IMR-90 (cell line): Measurements from ENCODE around the gene CBR1. TPM values are rescaled to one million over a fixed set of nuclear protein-coding genes. Genes with fewer than 3 reads are reported as not detected.
A peak's percentile ranks its signal among the peaks of the same experiment; 100 is the strongest.

Experiments
- ATAC-seq: fragments of 200-7000 bp; cut with Tn5 transposase; 2 replicates; pipeline ENCODE4 v1.9.1; 2020; ENCODE audit warnings: low read depth, mild to moderate bottlenecking, moderate library complexity
- BruUV-seq: library from RNA; stranded (reverse); fragments of 400-500 nt; replicated peaks from 2 replicates; lab custom pipeline; 2021; lab: Mats Ljungman, UMichigan
- CTCF ChIA-PET: fragments of 300-600 bp; formaldehyde crosslinking; extraction: SDS; loops from one replicate; lab custom pipeline; 2021; ENCODE audit warnings: antibody characterized with exemption; lab: Yijun Ruan, JAX
- POLR2A ChIA-PET: fragments of 300-600 bp; sonication (Branson Sonifier 250); formaldehyde crosslinking; loops from one replicate; lab custom pipeline; 2022; ENCODE audit warnings: antibody characterized with exemption; ENCODE audit not compliant: unreplicated experiment; lab: Charles Lee
- DNase-seq: peaks from one replicate; pipeline ENCODE4 v3.0.0; 2013
- H2AFZ ChIP-seq: replicated peaks from 2 replicates; pipeline ENCODE3; 2013; ENCODE audit warnings: low read length, mild to moderate bottlenecking; ENCODE audit not compliant: poor library complexity
- H2AK5ac ChIP-seq: 2 replicates; pipeline ENCODE4 v1.6.1; 2013; ENCODE audit warnings: low read depth, low read length, inconsistent platforms
- H2AK9ac ChIP-seq: replicated peaks from 2 replicates; pipeline ENCODE3; 2013; ENCODE audit warnings: mild to moderate bottlenecking, low read depth, low read length, moderate library complexity; ENCODE audit not compliant: poor library complexity
- H2BK120ac ChIP-seq: 2 replicates; pipeline ENCODE4 v1.6.1; 2013; ENCODE audit warnings: low read depth, low read length, inconsistent platforms
- H2BK15ac ChIP-seq: 3 replicates; pipeline ENCODE4 v1.6.1; 2013; ENCODE audit warnings: low read depth, low read length, inconsistent platforms
- H2BK20ac ChIP-seq: 2 replicates; pipeline ENCODE4 v1.6.1; 2013; ENCODE audit warnings: low read depth, mild to moderate bottlenecking, inconsistent platforms, low read length, moderate library complexity
- H2BK5ac ChIP-seq: 2 replicates; pipeline ENCODE4 v1.6.1; 2013; ENCODE audit warnings: mild to moderate bottlenecking, low read depth, low read length, inconsistent platforms; ENCODE audit not compliant: poor library complexity, severe bottlenecking
- H3K14ac ChIP-seq: replicated peaks from 2 replicates; pipeline ENCODE4 v1.6.1; 2013; ENCODE audit warnings: low read depth, low read length, inconsistent platforms
- H3K18ac ChIP-seq: 2 replicates; pipeline ENCODE4 v1.6.1; 2013; ENCODE audit warnings: low read depth, low read length, control low read depth
- H3K23ac ChIP-seq: 2 replicates; pipeline ENCODE4 v1.6.1; 2013; ENCODE audit warnings: low read depth, low read length, inconsistent platforms
- H3K27ac ChIP-seq: 2 replicates; pipeline ENCODE4 v1.5.1; 2013; ENCODE audit warnings: mild to moderate bottlenecking, control low read depth, low read length; ENCODE audit not compliant: insufficient read depth
- H3K27me3 ChIP-seq: 2 replicates; pipeline ENCODE4 v1.6.1; 2013; ENCODE audit warnings: low read length; ENCODE audit not compliant: control insufficient read depth, insufficient read depth
- H3K36me3 ChIP-seq: 2 replicates; pipeline ENCODE4 v1.6.1; 2013; ENCODE audit warnings: low read length, mixed read lengths; ENCODE audit not compliant: control insufficient read depth, insufficient read depth
- H3K4ac ChIP-seq: 2 replicates; pipeline ENCODE4 v1.6.1; 2013; ENCODE audit warnings: low read depth, low read length, inconsistent platforms
- H3K4me1 ChIP-seq: 2 replicates; pipeline ENCODE4 v1.6.1; 2013; ENCODE audit warnings: low read length, mixed read lengths; ENCODE audit not compliant: control insufficient read depth, insufficient read depth
- H3K4me2 ChIP-seq: 2 replicates; pipeline ENCODE4 v1.6.1; 2013; ENCODE audit warnings: low read depth, mild to moderate bottlenecking, control low read depth, low read length, moderate library complexity
- H3K4me3 ChIP-seq: 2 replicates; pipeline ENCODE4 v1.5.1; 2013; ENCODE audit warnings: low read depth, mild to moderate bottlenecking, control low read depth, low read length, moderate library complexity; ENCODE audit not compliant: insufficient read depth
- H3K56ac ChIP-seq: 2 replicates; pipeline ENCODE4 v1.6.1; 2013; ENCODE audit warnings: low read length, inconsistent platforms; ENCODE audit not compliant: insufficient read depth; ENCODE audit errors: extremely low read depth
- H3K79me1 ChIP-seq, 2 experiments: 2 replicates each; pipeline ENCODE4 v1.6.1; 2013; ENCODE audit warnings: low read length in 2 of 2, inconsistent platforms in 1 of 2, low read depth in 1 of 2
- H3K9ac ChIP-seq: 2 replicates; pipeline ENCODE4 v1.6.1; 2013; ENCODE audit warnings: low read depth, low read length, control low read depth
- H3K9me1 ChIP-seq: 2 replicates; pipeline ENCODE4 v1.6.1; 2013; ENCODE audit warnings: low read length, inconsistent platforms; ENCODE audit not compliant: insufficient read depth
- H3K9me3 ChIP-seq: 2 replicates; pipeline ENCODE4 v1.6.1; 2013; ENCODE audit warnings: low read length; ENCODE audit not compliant: control insufficient read depth, insufficient read depth
- H4K20me1 ChIP-seq: 2 replicates; pipeline ENCODE4 v1.6.1; 2013; ENCODE audit warnings: low read length, inconsistent platforms; ENCODE audit not compliant: insufficient read depth
- H4K5ac ChIP-seq: 2 replicates; pipeline ENCODE4 v1.6.1; 2013; ENCODE audit warnings: mild to moderate bottlenecking, low read depth, low read length, control low read depth
- H4K8ac ChIP-seq, 2 experiments: 2 replicates each; pipeline ENCODE4 v1.6.1; 2013; ENCODE audit warnings: low read depth in 2 of 2, low read length in 2 of 2, control low read depth in 1 of 2, inconsistent platforms in 1 of 2
- H4K91ac ChIP-seq: 2 replicates; pipeline ENCODE4 v1.6.1; 2013; ENCODE audit warnings: low read depth, low read length, inconsistent platforms; ENCODE audit not compliant: insufficient read depth
- BHLHE40 ChIP-seq: fragments of 150-350 bp; IDR thresholded peaks from 2 replicates; pipeline ENCODE4 v1.6.1; 2016; ENCODE audit warnings: mild to moderate bottlenecking, low read depth, low read length
- CEBPB ChIP-seq: IDR thresholded peaks from 2 replicates; pipeline ENCODE4 v1.6.1; 2012; ENCODE audit warnings: low read depth, low read length, improper control_type of control experiment
- CHD1 ChIP-seq: IDR thresholded peaks from 2 replicates; pipeline ENCODE4 v1.6.1; 2012; ENCODE audit warnings: low read depth, low read length, improper control_type of control experiment
- ELK1 ChIP-seq: fragments of 150-350 bp; IDR thresholded peaks from 2 replicates; pipeline ENCODE4 v1.6.1; 2016; ENCODE audit warnings: low read depth, mild to moderate bottlenecking, low read length, moderate library complexity, borderline replicate concordance
- FOS ChIP-seq: fragments of 150-350 bp; IDR thresholded peaks from 2 replicates; pipeline ENCODE4 v1.6.1; 2016; ENCODE audit warnings: low read depth, low read length
- MAFK ChIP-seq: IDR thresholded peaks from 2 replicates; pipeline ENCODE4 v1.6.1; 2012; ENCODE audit warnings: low read depth, low read length, improper control_type of control experiment
- MAZ ChIP-seq: IDR thresholded peaks from 2 replicates; pipeline ENCODE4 v1.6.1; 2012; ENCODE audit warnings: low read depth, mild to moderate bottlenecking, low read length, improper control_type of control experiment, moderate library complexity, borderline replicate concordance
- MXI1 ChIP-seq: IDR thresholded peaks from 2 replicates; pipeline ENCODE4 v1.6.1; 2012; ENCODE audit warnings: low read depth, mild to moderate bottlenecking, low read length, moderate library complexity, borderline replicate concordance
- NFE2L2 ChIP-seq: fragments of 150-350 bp; IDR thresholded peaks from 2 replicates; pipeline ENCODE4 v1.6.1; 2016; ENCODE audit warnings: low read depth, mild to moderate bottlenecking, low read length
- POLR2A ChIP-seq: IDR thresholded peaks from 2 replicates; pipeline ENCODE4 v1.6.1; 2012; ENCODE audit warnings: mild to moderate bottlenecking, low read depth, low read length
- RAD21 ChIP-seq: IDR thresholded peaks from 2 replicates; pipeline ENCODE4 v1.6.1; 2012; ENCODE audit warnings: low read length, improper control_type of control experiment
- RCOR1 ChIP-seq: IDR thresholded peaks from 2 replicates; pipeline ENCODE4 v1.6.1; 2012; ENCODE audit warnings: mild to moderate bottlenecking, low read length, improper control_type of control experiment; ENCODE audit not compliant: insufficient replicate concordance
- RFX5 ChIP-seq: IDR thresholded peaks from 2 replicates; pipeline ENCODE4 v1.8.0; 2012; ENCODE audit warnings: low read depth, mild to moderate bottlenecking, low read length, moderate library complexity
- SMC3 ChIP-seq: fragments of 150-350 bp; IDR thresholded peaks from 2 replicates; pipeline ENCODE4 v1.6.1; 2016; ENCODE audit warnings: low read depth, mild to moderate bottlenecking, antibody characterized with exemption, low read length, moderate library complexity
- WGBS, 2 experiments: methylation state at CpG; one replicate each; pipeline versions ENCODE4 v1.1.5 to v1.1.7; 2013; ENCODE audit warnings: missing lambda C conversion rate in 2 of 2; ENCODE audit not compliant: insufficient read length in 1 of 2; ENCODE audit errors: extremely low coverage in 2 of 2; 5-methylcytosine and 5-hydroxymethylcytosine counted together
- dilution Hi-C: fragments of 300-500 bp; cut with HindIII; formaldehyde crosslinking; loops from one replicate; pipeline ENCODE4 v1.14.3; 2018; ENCODE audit warnings: low sequenced_read_pairs; ENCODE audit not compliant: unreplicated experiment
- in situ Hi-C: fragments of 300-500 bp; cut with MboI; formaldehyde crosslinking; loops from 3 replicates; pipeline ENCODE4 v1.14.3; 2019; ENCODE audit warnings: low sequenced_read_pairs, inconsistent platforms, mixed read lengths
- intact Hi-C: fragments of 100-400 bp; cut with micrococcal nuclease; formaldehyde crosslinking; loops from 2 replicates; pipeline ENCODE4 v1.10.0; 2022
- polyA plus RNA-seq, 3 experiments: library from polyadenylated mRNA; depleted of rRNA; stranded (reverse); fragments of >200 nt; gene quantifications; 2 replicates each; pipeline ENCODE4 v1.2.3, GENCODE V29; 2012; ENCODE audit warnings: low replicate concordance in 1 of 3
- total RNA-seq: library from RNA; depleted of rRNA; stranded (reverse); fragments of >200 nt; gene quantifications from 2 replicates; pipeline ENCODE4 v1.2.3, GENCODE V29; 2012
- TF ChIP-seq, protein P1 (sequence below): conservative IDR thresholded peaks from 2 replicates; pipeline ENCODE4 v1.5.1; 2012; ENCODE audit warnings: mild to moderate bottlenecking, low read depth, low read length, improper control_type of control experiment
- TF ChIP-seq, protein P2 (sequence below): fragments of 150-350 bp; IDR thresholded peaks from 2 replicates; pipeline ENCODE4 v1.6.1; 2017; ENCODE audit warnings: mild to moderate bottlenecking, antibody characterized with exemption, low read length, low read depth

Gene CBR1
- total and polyA plus RNA-seq, 2 of the 4 experiments (the other 2 are of a cell fraction): 122 to 222 TPM

DNA sequence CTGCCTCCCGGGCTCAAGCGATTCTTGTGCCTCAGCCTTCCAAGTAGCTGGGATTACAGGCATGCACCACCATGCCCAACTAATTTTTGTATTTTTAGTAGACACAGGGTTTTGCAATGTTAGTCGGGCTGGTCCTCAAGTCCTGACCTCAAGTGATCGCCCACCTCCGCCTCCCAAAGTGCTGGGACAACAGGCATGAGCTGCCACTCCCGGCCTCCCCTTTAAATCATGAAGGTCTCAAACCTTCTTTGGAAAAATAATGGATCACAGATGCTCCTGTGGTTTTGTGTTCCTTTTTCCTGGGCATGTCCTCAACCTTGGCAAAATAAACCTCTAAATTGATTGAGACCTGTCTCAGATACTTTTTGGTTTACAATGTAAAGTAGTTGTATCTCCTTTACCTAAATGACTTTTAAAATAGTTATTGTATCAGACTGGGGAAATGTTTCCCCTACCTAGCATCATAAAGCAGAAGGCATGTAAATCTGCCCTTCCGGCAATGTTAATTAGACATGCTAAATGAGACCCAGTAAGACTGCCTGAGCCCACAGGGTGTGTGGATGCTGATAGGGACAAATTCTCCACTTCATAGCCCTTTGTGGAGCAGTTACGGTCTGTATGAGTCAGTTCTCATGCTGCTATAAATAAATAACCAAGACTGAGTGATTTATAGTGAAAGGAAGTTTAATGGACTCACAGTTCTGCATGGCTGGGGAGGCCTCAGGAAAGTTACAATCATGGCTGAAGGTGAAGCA is 27.8 kb downstream of the CBR1 start:
- no peak overlapping the region for H4K91ac ChIP-seq

More for the DNA sequence above, 27.8 kb downstream of the CBR1 start:
- no peak overlapping the region for H3K4ac ChIP-seq
- in situ Hi-C loops: no loop called here
- H3K27ac ChIP-seq: no peak overlapping the region
- WGBS, 2 experiments: no CpG with 5 or more reads among the region's 8 CpGs
- H2BK20ac ChIP-seq: no peak overlapping the region
- H3K4me2 ChIP-seq: no peak overlapping the region
- H3K9me3 ChIP-seq: peaks cover 11% of the 10 kb centered on the region
- no peaks in the 10 kb centered on the region for H3K9me1 ChIP-seq
- no peak overlapping the region for H3K23ac ChIP-seq
- CTCF ChIA-PET: no interaction called here
- H4K20me1 ChIP-seq: no peaks in the 10 kb centered on the region
- no peak overlapping the region for H2BK15ac ChIP-seq
- no peak overlapping the region for H2BK5ac ChIP-seq
- no peak overlapping the region for H3K14ac ChIP-seq
- H2AFZ ChIP-seq: no peak overlapping the region
- H3K4me3 ChIP-seq: no peak overlapping the region
- dilution Hi-C loops: no loop called here
- ATAC-seq (peak; percentile 65; the same call in 1 of the 2 replicates), DNase-seq (no peak)
- H3K9ac ChIP-seq: no peak overlapping the region
- H3K4me1 ChIP-seq: no peaks in the 10 kb centered on the region
- H3K36me3 ChIP-seq: no peaks in the 10 kb centered on the region
- POLR2A ChIA-PET: no interaction called here
- H3K18ac ChIP-seq: no peak overlapping the region
- no peak overlapping the region for H3K56ac ChIP-seq
- H3K27me3 ChIP-seq: peaks cover 28% of the 10 kb centered on the region
- no TSS peak for BruUV-seq
- no peak overlapping the region for H2BK120ac ChIP-seq
- H2AK5ac ChIP-seq: no peak overlapping the region
- no peak overlapping the region for H4K8ac ChIP-seq
- H2AK9ac ChIP-seq: no peak overlapping the region
- H4K5ac ChIP-seq: no peak overlapping the region
- H3K79me1 ChIP-seq: no peaks in the 10 kb centered on the region
- TF ChIP-seq RCOR1 (no peak), CEBPB (no peak), CHD1 (no peak), NFE2L2 (no peak), FOS (no peak), MAFK (no peak), MAZ (no peak), ELK1 (no peak), RAD21 (no peak), POLR2A (no peak), RFX5 (no peak), SMC3 (no peak), MXI1 (no peak), BHLHE40 (no peak)
- TF ChIP-seq, protein P1, sequence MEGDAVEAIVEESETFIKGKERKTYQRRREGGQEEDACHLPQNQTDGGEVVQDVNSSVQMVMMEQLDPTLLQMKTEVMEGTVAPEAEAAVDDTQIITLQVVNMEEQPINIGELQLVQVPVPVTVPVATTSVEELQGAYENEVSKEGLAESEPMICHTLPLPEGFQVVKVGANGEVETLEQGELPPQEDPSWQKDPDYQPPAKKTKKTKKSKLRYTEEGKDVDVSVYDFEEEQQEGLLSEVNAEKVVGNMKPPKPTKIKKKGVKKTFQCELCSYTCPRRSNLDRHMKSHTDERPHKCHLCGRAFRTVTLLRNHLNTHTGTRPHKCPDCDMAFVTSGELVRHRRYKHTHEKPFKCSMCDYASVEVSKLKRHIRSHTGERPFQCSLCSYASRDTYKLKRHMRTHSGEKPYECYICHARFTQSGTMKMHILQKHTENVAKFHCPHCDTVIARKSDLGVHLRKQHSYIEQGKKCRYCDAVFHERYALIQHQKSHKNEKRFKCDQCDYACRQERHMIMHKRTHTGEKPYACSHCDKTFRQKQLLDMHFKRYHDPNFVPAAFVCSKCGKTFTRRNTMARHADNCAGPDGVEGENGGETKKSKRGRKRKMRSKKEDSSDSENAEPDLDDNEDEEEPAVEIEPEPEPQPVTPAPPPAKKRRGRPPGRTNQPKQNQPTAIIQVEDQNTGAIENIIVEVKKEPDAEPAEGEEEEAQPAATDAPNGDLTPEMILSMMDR: no peak
- TF ChIP-seq, protein P2, sequence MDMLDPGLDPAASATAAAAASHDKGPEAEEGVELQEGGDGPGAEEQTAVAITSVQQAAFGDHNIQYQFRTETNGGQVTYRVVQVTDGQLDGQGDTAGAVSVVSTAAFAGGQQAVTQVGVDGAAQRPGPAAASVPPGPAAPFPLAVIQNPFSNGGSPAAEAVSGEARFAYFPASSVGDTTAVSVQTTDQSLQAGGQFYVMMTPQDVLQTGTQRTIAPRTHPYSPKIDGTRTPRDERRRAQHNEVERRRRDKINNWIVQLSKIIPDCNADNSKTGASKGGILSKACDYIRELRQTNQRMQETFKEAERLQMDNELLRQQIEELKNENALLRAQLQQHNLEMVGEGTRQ: no peak
- intact Hi-C loops: no loop called here
